Memory B cell (primary cell): ENCODE data around the gene CFAP299.

Experiments used
- ATAC-seq: fragments of 150-1000 bp; cut with Tn5 transposase; 2 replicates; pipeline ENCODE4 v1.10.0; 2021; ENCODE audit warnings: low read depth, mild to moderate bottlenecking, moderate library complexity
- DNase-seq, 2 donors: peaks; one replicate each; pipeline ENCODE4 v3.0.0; 2022; ENCODE audit warnings: low spot score in 2 of 2
- H3K27ac Mint-ChIP-seq: one replicate; pipeline ENCODE4 v1.8.0; 2022; ENCODE audit warnings: mild to moderate bottlenecking, moderate library complexity, mixed read lengths
- H3K27me3 Mint-ChIP-seq: one replicate; pipeline ENCODE4 v1.8.0; 2022; ENCODE audit warnings: mixed read lengths
- H3K36me3 Mint-ChIP-seq: one replicate; pipeline ENCODE4 v1.8.0; 2022; ENCODE audit warnings: mild to moderate bottlenecking, mixed read lengths
- H3K4me1 Mint-ChIP-seq: one replicate; pipeline ENCODE4 v1.8.0; 2022; ENCODE audit warnings: mixed read lengths
- H3K4me3 Mint-ChIP-seq: one replicate; pipeline ENCODE4 v1.8.0; 2022; ENCODE audit warnings: mild to moderate bottlenecking, moderate library complexity, mixed read lengths
- H3K9me3 Mint-ChIP-seq: one replicate; pipeline ENCODE4 v1.8.0; 2022; ENCODE audit warnings: mixed read lengths

Gene CFAP299

DNA sequence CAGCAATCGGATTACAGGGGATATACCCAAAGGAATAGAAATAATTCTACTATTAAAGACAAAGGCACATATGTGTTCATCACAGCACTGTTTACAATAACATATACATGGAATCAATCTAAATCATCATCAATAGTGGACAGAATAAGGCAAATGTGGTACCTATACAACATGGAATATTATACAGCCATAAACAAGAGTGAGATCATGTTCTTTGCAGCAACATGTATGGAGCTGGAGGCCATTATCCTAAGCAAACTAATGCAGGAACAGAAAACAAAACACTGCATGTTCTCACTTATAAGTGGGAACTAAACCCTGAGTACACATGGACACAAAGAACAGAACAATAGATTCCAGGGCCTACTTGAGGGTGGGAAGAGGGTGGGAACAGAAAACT lies 163.2 kb downstream of the CFAP299 start:
- H3K27ac Mint-ChIP-seq, result no peak overlapping the region
- peaks cover 6% of the 10 kb centered on the region for H3K9me3 Mint-ChIP-seq
- H3K36me3 Mint-ChIP-seq, result no peaks in the 10 kb centered on the region
- ATAC-seq (no peak), DNase-seq (no peak)
- H3K4me3 Mint-ChIP-seq, result no peak overlapping the region
- H3K4me1 Mint-ChIP-seq, result peaks cover 11% of the 10 kb centered on the region
- H3K27me3 Mint-ChIP-seq, result peaks cover 1% of the 10 kb centered on the region

DNA sequence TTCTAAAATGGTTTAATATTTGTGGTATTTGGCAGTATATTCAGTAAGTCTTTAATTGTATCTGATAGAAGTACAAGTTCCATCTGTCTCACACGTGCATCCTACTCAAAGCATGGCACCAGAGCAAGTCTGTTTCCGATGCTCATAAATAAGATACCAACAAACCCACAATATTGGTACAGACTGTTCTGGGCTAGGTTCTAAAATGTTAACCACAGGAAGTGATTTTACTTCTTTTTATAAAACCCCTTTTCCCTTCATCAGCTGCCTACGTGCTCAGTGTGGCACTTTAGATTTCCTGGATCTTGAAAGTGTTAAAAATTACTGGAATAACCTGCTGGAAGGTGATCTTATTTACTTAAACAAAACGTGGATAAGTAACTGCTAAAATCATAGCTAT lies 165.1 kb downstream of the CFAP299 start:
- peak; percentile 89 for ATAC-seq
- Mint-ChIP-seq H3K9me3 (peaks cover 3% of the 10 kb centered on the region), H3K36me3 (no peaks in the 10 kb centered on the region), H3K4me1 (peaks cover 7% of the 10 kb centered on the region), H3K27me3 (peaks cover 1% of the 10 kb centered on the region), H3K27ac (no peak overlapping the region), H3K4me3 (no peak overlapping the region)
- no peak for DNase-seq

DNA sequence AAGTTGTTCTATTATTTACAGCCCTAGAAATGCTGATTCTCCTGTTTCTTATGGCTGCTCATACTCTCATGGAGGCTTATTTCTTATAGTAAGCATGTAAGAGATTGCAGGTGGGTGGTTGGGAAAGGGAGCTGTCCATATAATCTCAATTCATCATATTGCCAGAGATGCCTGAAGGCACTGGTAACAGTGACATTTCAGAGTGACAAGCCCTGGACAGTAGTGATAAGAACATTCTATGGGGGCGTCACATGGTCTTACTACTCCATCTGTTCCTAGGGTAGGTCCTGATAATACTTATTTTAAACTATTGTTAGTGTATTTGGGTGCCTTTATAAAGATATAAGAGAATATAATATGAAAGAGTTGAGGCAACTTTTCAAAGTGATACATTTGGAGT lies 171.5 kb downstream of the CFAP299 start:
- no peak for DNase-seq
- no peak for ATAC-seq
- no peaks in the 10 kb centered on the region for H3K36me3 Mint-ChIP-seq
- peaks cover 3% of the 10 kb centered on the region for H3K4me1 Mint-ChIP-seq
- H3K9me3 Mint-ChIP-seq, result no peaks in the 10 kb centered on the region
- no peak overlapping the region for H3K27ac Mint-ChIP-seq
- H3K27me3 Mint-ChIP-seq, result no peaks in the 10 kb centered on the region
- H3K4me3 Mint-ChIP-seq, result no peak overlapping the region

DNA sequence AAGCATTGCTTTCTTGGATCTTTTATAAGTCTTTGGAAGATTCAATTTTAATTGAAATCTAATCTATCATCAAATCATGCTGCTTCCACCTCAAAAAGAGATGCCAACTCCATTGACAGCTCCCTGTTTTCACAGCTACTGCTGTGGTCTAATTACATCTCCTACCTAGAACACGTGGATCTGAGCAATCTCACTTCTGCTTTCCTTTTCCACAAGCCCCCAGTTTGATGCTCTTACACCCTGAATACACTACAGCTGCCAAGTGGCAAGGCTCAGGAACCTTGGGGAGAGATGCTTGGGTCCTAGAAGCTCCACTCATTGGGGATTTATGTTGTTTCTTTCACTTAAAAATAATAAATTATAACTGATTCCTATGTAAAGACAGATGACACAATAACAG lies 172.0 kb downstream of the CFAP299 start:
- no peaks in the 10 kb centered on the region for H3K27me3 Mint-ChIP-seq
- DNase-seq (no peak), ATAC-seq (peak; percentile 99)
- H3K4me1 Mint-ChIP-seq, result peaks cover 3% of the 10 kb centered on the region
- no peaks in the 10 kb centered on the region for H3K36me3 Mint-ChIP-seq
- no peak overlapping the region for H3K4me3 Mint-ChIP-seq
- no peaks in the 10 kb centered on the region for H3K9me3 Mint-ChIP-seq
- no peak overlapping the region for H3K27ac Mint-ChIP-seq

DNA sequence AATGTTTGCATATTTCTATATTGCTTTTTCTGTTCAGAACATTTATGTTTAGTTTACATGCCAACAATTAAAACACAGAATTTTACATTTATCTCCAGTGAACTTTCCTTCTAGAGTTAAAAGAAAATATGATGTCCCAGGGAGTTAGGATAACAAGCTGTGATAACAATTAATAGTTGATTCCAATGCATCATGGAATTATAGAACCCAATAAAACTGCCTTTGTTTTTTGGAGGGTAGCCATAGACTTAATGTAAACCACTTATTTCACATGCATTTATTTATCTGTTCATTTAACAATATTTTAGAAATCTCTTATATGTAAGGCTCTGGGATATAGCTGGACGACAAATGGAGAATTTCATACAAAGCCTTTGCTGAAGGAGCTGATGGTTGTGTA lies 180.0 kb downstream of the CFAP299 start:
- no peak overlapping the region for H3K4me3 Mint-ChIP-seq

DNA sequence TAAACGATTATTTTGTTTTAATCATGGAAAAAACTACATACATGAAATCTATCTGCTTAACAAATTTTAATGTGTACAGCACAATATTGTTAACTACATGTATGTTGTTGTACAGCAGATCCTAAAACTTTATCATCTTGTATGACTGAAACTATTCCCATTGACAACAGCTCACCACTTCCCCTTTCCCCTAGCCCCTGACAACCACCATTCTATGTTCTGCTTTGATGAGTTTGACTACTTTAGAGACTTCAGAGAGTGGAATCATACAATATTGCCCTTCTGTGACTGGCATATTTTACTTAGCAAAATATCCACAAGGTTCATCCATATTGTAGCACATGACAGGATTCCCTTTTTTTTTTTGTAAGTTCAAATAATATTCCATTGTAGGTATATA lies 185.9 kb downstream of the CFAP299 start:
- no peak overlapping the region for H3K27ac Mint-ChIP-seq
- no peaks in the 10 kb centered on the region for H3K27me3 Mint-ChIP-seq
- DNase-seq (peak in 1 of 2 donors; percentile 22), ATAC-seq (peak; percentile 99)
- H3K4me1 Mint-ChIP-seq, result peaks cover 3% of the 10 kb centered on the region
- no peaks in the 10 kb centered on the region for H3K36me3 Mint-ChIP-seq
- no peak overlapping the region for H3K4me3 Mint-ChIP-seq
- no peaks in the 10 kb centered on the region for H3K9me3 Mint-ChIP-seq

More for the DNA sequence above, 180.0 kb downstream of the CFAP299 start:
- no peak overlapping the region for H3K27ac Mint-ChIP-seq
- no peaks in the 10 kb centered on the region for H3K27me3 Mint-ChIP-seq
- no peak for DNase-seq
- ATAC-seq, result no peak
- H3K36me3 Mint-ChIP-seq, result no peaks in the 10 kb centered on the region
- H3K9me3 Mint-ChIP-seq, result no peaks in the 10 kb centered on the region
- no peaks in the 10 kb centered on the region for H3K4me1 Mint-ChIP-seq

DNA sequence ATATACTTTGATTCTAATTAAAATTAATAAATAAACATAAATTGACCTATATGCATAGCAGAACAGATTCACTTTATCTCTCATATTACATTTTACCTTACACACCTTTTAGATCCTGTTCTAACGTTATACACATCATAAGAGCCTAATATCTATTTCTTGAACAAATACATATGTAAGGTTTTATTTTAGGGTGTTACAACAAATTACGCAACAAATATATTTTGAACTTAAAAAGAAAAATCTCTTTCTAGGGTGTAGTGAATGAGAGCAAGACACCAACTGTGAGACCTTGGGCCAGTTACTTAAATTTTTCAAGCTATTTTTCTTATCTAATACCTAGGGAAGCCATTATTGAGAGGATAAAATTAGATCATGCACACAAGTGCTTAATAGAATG lies 191.2 kb downstream of the CFAP299 start:
- DNase-seq (no peak), ATAC-seq (no peak)
- H3K36me3 Mint-ChIP-seq, result no peaks in the 10 kb centered on the region
- H3K4me3 Mint-ChIP-seq, result no peak overlapping the region
- H3K27ac Mint-ChIP-seq, result no peak overlapping the region
- H3K9me3 Mint-ChIP-seq, result no peaks in the 10 kb centered on the region
- H3K4me1 Mint-ChIP-seq, result no peaks in the 10 kb centered on the region
- H3K27me3 Mint-ChIP-seq, result peaks cover 5% of the 10 kb centered on the region

DNA sequence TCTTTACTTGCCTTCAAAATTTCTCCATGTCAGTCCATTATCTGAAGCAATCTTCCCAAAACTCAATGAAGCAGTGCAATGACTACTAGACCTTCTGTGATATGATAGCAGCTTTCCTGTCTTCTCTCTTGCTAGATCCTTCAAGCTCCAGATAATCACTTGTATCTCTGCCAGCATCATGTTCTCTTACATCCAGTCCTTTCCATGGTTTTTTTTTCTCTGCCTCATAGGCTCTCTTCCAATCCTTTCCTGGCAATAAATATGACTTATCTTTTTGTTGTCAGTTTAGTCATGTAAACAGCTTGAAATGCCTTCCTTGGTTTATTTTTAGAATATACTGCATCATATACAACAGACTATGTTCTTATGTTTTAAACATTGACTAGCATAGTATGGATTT lies 193.5 kb downstream of the CFAP299 start:
- no peak overlapping the region for H3K27ac Mint-ChIP-seq

DNA sequence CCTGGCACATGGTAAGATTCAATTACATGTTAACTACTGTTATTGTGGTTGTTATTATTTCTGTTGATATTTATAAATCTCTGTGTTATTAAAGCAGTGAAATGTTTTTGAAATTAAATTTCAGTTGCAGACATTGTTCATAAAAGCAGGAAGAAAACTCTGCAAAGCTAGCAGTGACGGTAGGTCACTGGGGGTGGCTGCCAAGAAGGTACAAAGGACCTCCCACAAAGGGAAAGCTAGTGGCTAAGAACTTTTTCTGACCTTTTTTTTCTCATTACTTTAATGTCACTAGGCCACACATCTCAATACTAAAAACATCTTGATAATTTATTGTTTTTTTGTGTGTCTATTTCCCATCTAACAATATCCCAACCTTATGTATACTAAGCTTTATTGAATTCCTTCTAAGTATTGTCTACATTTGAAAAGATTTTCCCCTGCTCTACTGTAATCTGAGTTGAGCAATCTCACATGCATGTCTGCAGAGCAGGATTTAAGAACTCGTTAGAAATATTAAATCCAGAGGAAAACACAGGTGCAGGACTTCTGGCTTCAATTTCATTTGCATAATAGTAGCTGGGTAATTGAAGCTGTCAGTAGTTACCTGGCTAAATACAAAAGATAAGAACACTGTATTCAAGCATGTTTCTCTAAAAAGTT lies 197.3 kb downstream of the CFAP299 start:
- H3K4me3 Mint-ChIP-seq, result no peak overlapping the region
- no peak for DNase-seq
- no peaks in the 10 kb centered on the region for H3K36me3 Mint-ChIP-seq
- no peak for ATAC-seq
- H3K9me3 Mint-ChIP-seq, result no peaks in the 10 kb centered on the region
- no peaks in the 10 kb centered on the region for H3K4me1 Mint-ChIP-seq
- no peak overlapping the region for H3K27ac Mint-ChIP-seq
- H3K27me3 Mint-ChIP-seq, result peaks cover 3% of the 10 kb centered on the region

More for the DNA sequence above, 193.5 kb downstream of the CFAP299 start:
- Mint-ChIP-seq H3K4me3 (no peak overlapping the region), H3K36me3 (no peaks in the 10 kb centered on the region), H3K27me3 (peaks cover 5% of the 10 kb centered on the region), H3K4me1 (no peaks in the 10 kb centered on the region), H3K9me3 (no peaks in the 10 kb centered on the region)
- DNase-seq (no peak), ATAC-seq (no peak)

DNA sequence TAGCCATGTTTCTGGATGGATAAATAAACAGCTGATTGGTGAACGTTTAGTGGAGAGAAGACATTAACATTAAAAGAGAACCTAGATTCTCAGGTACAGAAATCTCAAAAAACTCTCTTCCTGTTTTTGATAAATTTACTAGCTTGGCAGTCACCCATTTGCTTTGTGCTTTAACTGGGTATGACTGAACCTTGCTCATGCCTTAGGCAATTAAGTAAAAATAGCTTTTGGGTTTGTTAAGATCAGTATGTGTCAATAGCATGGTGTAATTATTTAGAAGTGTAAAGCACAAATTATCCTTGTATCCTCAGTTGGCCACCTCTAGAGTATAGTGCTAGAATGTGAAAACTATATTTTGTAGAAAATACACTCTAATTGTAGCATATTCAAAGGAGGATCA lies 200.0 kb downstream of the CFAP299 start:
- Mint-ChIP-seq H3K27me3 (no peaks in the 10 kb centered on the region), H3K27ac (no peak overlapping the region), H3K9me3 (no peaks in the 10 kb centered on the region), H3K4me3 (no peak overlapping the region), H3K4me1 (no peaks in the 10 kb centered on the region), H3K36me3 (no peaks in the 10 kb centered on the region)
- ATAC-seq (no peak), DNase-seq (no peak)

DNA sequence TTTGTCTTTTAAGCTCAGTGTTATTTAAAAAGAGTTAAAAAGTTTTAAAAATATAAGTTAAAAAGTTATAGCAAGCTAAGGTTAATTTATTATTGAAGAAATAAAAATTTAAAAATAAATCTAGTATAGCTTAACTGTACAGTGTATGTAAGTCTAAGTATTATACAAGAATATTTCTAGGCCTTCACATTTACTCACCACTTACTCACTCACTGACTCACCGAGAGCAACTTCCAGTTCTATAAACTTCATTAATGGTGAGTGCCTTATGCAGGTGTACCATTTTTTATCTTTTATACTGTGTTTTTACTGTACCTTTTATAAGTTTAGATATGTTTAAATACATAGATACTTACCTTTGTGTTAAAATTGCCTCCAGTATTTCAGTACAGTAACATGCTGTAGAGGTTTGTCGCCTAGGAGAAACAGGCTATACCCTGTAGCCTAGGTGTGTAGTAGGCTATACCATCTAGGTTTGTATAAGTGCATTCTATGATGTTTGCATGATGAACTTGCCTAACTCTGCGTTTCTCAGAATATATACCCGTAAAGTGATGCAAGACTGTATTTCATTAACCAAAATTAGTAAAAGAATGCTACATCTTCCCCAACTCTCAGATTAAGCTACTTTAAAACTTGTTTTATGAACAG lies 202.9 kb downstream of the CFAP299 start:
- no peak for DNase-seq
- peaks cover 5% of the 10 kb centered on the region for H3K27me3 Mint-ChIP-seq

DNA sequence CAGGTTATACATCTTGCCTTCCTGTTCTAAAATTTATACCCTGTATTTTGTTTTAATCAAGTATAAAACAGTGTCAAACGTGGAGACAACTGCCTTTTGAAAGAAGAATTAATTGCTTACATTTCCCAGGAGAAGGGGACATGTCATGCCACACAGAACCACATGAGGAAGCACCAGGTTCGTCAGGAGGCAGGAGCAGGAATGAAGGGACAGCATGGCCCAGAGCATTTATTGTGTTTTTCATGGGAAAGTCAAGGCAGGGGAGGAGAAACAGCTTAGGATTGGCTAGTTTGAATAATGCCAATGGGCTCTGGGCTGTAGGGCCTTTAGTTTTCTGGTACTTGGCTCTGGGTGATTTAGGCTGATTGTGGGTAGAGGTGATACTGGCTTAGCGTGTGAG lies 203.7 kb downstream of the CFAP299 start:
- H3K9me3 Mint-ChIP-seq, result no peaks in the 10 kb centered on the region
- no peak overlapping the region for H3K4me3 Mint-ChIP-seq
- H3K4me1 Mint-ChIP-seq, result peaks cover 2% of the 10 kb centered on the region
- no peaks in the 10 kb centered on the region for H3K36me3 Mint-ChIP-seq
- peaks cover 5% of the 10 kb centered on the region for H3K27me3 Mint-ChIP-seq
- no peak overlapping the region for H3K27ac Mint-ChIP-seq
- DNase-seq (no peak), ATAC-seq (no peak)

More for the DNA sequence above, 202.9 kb downstream of the CFAP299 start:
- Mint-ChIP-seq H3K36me3 (no peaks in the 10 kb centered on the region), H3K4me3 (no peak overlapping the region), H3K9me3 (no peaks in the 10 kb centered on the region), H3K27ac (no peak overlapping the region), H3K4me1 (peaks cover 2% of the 10 kb centered on the region)
- ATAC-seq, result no peak

DNA sequence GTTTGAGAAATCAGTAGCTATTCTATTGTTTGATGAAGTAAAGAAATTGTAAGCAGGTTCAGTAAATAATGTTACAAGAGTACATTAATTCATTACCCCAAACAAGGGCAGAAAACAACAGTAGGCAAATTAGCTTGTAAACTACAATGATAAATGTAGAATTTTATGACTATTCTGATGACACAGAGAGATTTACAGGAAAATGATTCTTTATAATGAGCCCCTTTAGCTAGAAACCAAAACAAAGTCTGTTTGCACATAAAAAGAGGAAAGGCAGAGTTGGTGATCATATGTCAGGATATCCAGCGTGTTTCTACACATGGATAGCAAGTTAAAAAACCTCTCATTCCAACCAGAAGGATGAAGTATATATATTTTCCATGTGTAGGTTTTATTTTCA lies 204.8 kb downstream of the CFAP299 start:
- no peaks in the 10 kb centered on the region for H3K9me3 Mint-ChIP-seq
- H3K4me3 Mint-ChIP-seq, result no peak overlapping the region
- H3K4me1 Mint-ChIP-seq, result peaks cover 2% of the 10 kb centered on the region

DNA sequence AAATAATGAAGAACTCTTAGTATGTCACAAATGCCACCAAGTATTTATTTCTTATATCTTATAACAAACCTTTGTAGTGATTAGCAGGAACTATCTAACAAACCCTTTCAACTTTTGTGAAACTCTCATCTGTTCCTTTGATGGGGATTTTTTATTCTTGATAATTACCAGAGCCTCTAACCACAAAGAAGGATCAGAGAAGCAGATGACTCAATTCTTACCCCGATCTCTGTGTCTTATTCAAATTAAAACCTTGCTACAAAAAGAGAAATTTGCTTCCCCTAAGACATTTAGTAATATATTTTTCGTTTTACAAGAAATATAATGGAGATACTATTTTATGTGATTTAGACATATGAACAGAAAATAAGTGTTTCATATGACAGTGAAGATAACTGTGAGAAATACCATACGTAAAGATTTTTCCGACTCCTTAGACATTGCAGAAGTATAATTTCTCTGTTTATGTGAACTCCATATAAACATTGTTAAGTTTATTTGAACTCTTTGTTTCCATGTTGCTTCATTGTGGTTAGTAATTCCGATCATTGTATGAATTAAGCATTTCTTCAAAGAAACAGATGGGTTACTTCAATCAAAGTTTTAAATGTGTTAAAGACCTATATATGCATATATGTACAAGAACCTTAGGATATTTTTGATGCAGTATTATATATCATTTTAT lies 205.4 kb downstream of the CFAP299 start:
- H3K36me3 Mint-ChIP-seq, result no peaks in the 10 kb centered on the region
- no peak overlapping the region for H3K27ac Mint-ChIP-seq
- no peak overlapping the region for H3K4me3 Mint-ChIP-seq
- peaks cover 2% of the 10 kb centered on the region for H3K4me1 Mint-ChIP-seq
- H3K27me3 Mint-ChIP-seq, result peaks cover 5% of the 10 kb centered on the region
- DNase-seq, result no peak
- peak; percentile 47 for ATAC-seq
- H3K9me3 Mint-ChIP-seq, result no peaks in the 10 kb centered on the region

More for the DNA sequence above, 204.8 kb downstream of the CFAP299 start:
- Mint-ChIP-seq H3K27ac (no peak overlapping the region), H3K36me3 (no peaks in the 10 kb centered on the region), H3K27me3 (peaks cover 5% of the 10 kb centered on the region)
- DNase-seq (no peak), ATAC-seq (no peak)
